ENCODE results near the gene COL21A1.

Gene COL21A1

DNA sequence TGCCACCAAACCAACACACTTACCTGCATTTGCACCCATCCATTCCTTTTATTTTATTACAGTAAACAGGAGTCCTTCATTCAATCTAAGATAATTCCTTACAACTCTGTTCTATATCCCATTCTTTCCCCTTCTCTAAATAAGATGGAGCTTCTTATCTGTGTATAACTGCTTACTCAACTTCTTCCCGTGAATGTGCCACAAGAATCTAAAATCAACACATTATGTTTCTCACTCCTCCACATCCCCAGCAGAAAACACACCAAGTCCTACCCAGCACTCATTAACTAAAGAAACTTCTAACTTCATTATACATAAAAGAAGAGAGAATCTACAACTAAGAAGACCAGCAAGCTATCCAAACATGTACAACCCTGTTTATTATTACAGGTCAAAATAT, 141.1 kb downstream of the COL21A1 start:
- no peak for DNase-seq (ENCODE audit: low read depth)

DNA sequence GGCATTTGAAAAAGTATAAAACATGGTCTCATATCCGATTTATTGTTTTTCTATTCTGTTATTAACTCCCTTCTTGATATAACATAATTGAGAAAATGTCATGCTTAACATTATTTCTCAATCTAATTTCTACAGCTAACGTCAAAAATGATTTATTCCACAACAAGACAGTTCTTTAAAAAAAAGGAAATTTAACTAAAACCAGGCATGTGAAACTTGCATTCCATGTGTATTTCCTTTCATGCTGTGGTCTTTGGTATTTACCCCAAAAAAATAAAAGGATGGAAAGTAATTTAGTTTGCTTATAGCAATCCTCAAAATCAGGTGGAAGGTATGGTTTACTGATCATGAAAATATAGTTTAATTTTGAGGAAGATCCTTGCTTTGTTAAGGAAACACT, 142.8 kb downstream of the COL21A1 start:
- no peak for DNase-seq (ENCODE audit: low read depth)

- no peak for DNase-seq (ENCODE audit: low read depth)
These were observed 145.2 kb downstream of the COL21A1 start for GRCh38 chr6:56102216-56102615.

GRCh38 chr6:56101141-56101553, 146.2 kb downstream of the COL21A1 start:
- DNase-seq (ENCODE audit: low read depth) = peak; percentile 89

- DNase-seq (ENCODE audit: low read depth) = no peak
These were observed 150.3 kb downstream of the COL21A1 start for GRCh38 chr6:56096946-56097621.

- DNase-seq (ENCODE audit: low read depth) = no peak
These were observed 150.8 kb downstream of the COL21A1 start for GRCh38 chr6:56096541-56096940.

DNA sequence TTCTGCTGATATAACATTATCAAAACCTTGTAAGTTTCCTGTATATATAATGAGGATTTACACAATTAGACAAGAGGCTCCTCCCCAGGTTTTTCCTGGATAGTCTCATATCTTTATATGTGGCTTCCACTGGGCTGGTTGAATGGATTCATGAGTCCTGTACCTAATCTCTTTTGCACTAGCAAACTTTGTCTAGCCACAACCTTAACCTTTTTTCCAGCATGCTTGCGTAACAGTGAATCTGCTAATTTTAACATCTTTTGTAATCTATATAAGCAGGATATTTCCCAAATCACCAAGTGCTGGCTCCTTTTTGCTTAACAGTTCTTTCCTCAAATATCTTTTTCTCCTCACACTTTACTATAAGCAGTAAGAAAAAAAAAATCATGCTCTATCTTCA, 153.6 kb downstream of the COL21A1 start:
- no peak for DNase-seq (ENCODE audit: low read depth)

DNA sequence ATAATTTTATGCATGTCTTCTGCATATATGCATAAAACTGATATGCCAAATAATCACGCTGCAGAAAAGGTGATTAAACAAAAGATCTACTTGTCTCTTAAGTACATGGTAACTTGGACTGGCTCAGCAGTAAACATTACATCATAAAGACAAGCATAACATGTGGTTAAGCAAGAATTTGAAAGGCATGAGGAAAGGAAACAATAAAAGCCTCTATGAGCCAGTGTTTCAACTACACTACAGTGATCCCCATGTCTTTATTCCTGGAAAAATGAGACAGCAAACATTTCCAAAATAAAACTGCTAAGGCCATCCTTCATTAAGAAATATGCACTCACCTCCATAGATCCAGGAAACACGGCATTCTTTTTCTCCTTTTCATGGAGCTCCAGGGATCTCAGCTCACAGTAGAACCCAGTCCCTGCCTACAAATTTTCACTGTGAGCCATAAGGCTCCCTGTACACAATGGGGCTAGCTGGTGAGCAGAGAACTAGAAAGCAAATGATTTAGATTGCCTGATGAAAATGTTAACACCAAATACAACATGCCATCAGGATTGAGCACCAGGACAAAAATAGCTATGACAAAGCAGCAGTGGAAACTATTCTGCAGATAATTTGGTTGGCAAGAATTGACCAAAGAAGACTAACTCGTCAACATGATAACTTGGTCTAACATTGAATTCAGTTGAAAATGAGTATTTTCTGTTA, 156.1 kb downstream of the COL21A1 start:
- DNase-seq (ENCODE audit: low read depth) = peak; percentile 81

DNA sequence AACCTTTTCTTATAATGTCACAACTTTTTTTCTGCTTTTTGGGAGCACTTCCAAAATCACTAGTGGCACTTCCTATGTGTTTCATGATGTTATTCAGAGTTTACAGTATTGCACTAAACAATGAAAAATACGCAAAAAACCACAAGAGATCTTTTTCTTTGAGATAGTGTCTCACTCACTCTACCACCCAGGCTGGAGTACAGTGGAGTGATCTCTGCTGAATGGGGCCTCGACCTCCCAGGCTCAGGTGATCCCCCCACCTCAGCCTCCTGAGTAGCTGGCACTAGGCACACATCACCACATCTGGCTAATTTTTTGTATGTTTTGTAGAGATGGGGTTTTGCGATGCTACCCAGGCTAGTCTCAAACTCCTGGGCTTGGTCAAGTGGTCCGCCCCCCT, 158.7 kb downstream of the COL21A1 start:
- DNase-seq (ENCODE audit: low read depth) = no peak

DNA sequence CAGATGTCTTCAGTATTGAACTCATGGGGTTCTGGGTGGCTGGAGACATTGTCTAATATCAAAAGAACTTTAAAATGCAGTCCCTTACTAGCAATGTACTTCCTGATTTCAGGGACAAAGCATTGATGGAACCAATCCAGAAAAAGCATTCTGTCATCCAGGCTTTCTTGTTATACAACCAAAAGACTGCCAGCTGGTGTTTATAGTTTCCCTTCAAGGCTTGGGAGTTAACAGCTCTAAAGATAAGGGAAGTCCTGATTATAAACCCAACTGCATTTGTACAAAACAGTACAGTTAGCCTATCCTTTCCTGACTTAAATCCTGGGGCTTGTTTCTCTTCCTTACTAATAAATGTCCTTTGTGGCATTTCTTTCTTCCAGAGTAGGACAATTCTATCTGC, 160.0 kb downstream of the COL21A1 start:
- peak; percentile 30 for DNase-seq (ENCODE audit: low read depth)

GRCh38 chr6:56079751-56080540, 167.4 kb downstream of the COL21A1 start:
- DNase-seq (ENCODE audit: low read depth) = no peak

DNA sequence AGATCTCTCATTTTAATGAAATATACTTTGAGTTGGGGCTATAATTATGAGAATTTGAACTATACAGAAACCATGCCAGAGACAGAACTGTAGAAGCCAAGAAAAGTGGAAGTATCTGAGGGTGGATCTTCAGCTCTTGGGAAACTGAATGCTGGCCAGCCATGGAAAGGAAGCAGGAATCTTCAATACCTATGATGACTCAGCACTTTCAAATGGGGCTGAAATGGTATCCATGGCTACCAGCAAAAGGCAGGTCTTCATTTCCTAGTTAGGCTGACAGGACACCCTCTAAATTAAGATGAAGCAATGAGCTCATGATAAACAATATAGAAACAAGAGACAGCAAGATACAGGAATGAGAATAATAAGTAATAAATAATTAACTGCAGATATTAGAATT, 171.3 kb downstream of the COL21A1 start:
- no peak for DNase-seq (ENCODE audit: low read depth)

DNA sequence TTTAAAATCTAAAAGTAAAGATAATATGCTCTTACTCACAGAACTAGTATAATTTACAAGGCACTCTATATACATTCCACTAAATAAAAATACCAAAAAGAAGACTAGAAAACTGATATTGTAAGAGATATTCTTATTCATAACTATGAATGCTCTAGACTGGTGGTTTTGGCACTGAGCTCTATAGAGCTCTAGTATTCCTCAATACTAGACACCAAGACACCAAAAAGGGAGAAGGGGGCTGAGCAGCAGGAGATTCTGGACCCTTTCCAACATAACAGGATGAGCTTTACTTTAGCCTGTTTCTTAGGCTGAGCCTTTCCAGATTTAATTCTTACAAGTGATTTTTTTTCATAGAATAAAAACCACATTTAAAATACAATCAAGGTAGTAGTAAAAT, 173.6 kb downstream of the COL21A1 start:
- no peak for DNase-seq (ENCODE audit: low read depth)

DNA sequence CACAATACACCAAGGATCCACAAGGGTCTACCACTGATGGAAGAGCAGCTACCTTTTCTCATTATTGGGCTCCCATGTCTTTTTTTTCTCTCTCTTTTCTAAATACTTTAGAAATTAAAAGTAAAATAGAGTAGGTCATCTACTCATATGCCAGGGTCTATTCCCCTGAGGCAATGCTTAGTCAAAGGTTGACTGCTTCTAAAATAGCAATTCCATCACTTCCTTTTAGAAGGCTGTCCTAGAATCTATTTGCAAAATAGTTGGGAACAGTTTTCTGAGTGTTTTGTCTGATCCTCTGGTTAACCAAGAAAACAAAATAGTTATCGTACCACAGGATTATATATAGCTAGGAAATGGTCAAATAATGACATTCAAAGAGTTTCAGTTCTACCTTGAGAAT, 174.1 kb downstream of the COL21A1 start:
- no peak for DNase-seq (ENCODE audit: low read depth)

- DNase-seq (ENCODE audit: low read depth) = no peak
These were observed 174.5 kb downstream of the COL21A1 start for GRCh38 chr6:56072856-56073255.

DNA sequence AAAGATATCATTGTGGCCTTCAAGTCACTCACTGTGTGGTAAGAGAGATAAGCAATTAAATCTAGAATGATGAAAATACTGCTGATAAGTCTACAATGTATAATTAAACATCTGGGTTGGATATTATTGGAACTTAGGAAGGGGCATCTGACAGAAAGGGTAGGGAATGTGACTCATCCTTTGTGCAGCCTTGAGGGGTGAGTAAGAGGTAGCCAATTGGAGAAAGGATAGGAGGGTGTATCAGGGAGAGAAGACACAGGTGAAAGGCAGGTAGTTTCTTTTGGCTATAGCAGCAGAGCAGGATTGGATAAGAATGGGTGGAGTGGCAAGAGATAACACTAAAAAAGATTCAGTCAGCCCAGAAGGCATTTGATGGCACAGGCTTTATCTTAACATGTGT, 182.0 kb downstream of the COL21A1 start:
- DNase-seq (ENCODE audit: low read depth) = no peak

GRCh38 chr6:56062836-56063235, 184.5 kb downstream of the COL21A1 start:
- DNase-seq (ENCODE audit: low read depth) = no peak

DNA sequence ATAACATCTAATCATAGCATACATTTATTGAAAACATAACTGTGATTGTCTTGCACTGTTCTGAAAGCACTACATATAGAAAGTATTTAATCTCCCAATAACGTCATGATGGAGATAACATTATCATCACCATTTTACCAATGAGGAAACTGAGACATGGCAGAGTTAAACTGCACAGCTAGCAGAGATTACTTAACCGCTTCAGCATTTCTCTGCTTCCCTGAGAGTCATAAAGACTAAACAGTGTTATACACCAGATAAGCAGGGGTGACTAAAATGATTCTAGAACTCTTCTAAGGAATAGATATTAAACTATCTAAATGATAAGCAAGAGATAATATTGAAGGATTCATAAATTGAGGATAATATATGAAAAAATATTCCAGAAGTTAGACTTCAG, 188.7 kb downstream of the COL21A1 start:
- DNase-seq (ENCODE audit: low read depth) = no peak

DNA sequence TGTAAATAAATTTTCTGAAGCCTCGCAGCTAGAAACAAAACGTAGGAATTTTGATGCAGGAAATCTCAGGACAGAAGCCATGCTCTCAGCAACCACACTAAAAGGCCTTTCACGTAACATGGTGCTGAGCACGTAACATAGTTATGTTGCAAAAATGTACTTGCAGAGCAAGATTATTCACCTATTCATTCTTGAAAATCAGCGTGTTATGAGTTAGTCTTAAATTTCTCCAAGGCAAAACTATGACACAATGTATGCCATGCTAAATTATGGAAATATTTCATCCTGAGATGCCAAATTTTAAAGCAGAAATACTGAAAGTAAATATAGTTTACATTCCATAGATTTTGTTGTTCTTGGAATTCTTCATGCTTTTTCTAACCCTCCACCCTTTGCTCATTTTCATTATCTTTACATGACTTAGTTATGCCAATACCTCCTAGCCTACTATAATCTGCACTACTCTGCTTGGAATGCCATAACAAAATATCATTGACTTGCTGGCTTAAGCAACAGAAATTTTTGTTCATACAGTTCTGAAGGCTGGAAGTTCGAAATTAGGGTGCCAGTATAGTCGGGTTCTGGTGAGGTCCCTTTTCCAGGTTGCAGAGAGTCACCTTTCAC, 192.2 kb downstream of the COL21A1 start:
- no peak for DNase-seq (ENCODE audit: low read depth)

GRCh38 chr6:56051202-56051598, 196.2 kb downstream of the COL21A1 start:
- no peak for DNase-seq (ENCODE audit: low read depth)

- DNase-seq (ENCODE audit: low read depth) = no peak
These were observed 196.7 kb downstream of the COL21A1 start for GRCh38 chr6:56050530-56051201.

DNA sequence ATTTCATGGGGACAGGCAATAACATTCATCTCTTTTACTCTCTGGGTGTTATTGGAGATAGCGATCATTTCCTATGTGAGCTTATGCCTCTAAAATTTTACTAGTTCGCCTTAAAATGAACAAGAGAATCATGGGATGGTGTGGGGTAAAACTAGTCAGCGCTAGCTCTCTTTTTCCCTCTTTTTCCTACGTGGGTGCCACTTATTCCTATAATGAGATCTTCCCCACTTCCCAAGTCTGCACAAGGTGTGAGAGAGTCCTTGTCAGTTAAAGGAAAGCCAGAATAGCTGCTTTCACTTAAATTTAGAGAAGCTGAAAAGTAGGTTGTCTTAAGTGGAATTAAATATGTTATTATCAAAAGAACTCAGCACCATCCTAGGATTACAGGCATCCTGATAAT, 198.8 kb downstream of the COL21A1 start:
- DNase-seq (ENCODE audit: low read depth) = no peak
